ENCODE measurements around the gene CDH24.

The CDH24 gene

DNA sequence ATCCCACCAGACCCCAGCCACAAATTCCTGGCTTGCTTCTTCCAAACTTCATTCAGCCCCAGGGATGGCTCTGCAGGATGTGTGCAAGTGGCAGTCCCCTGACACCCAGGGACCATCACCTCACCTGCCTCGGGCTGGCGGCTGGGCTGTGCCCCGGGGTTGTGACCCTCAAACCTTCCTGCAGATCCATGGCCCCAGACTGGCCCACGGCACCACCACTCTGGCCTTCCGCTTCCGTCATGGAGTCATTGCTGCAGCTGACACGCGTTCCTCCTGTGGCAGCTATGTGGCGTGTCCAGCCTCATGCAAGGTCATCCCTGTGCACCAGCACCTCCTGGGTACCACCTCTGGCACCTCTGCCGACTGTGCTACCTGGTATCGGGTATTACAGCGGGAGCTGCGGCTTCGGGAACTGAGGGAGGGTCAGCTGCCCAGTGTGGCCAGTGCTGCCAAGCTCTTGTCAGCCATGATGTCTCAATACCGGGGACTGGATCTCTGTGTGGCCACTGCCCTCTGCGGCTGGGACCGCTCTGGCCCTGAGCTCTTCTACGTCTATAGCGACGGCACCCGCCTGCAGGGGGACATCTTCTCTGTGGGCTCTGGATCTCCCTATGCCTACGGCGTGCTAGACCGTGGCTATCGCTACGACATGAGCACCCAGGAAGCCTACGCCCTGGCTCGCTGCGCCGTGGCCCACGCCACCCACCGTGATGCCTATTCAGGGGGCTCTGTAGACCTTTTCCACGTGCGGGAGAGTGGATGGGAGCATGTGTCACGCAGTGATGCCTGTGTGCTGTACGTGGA is 15.0 kb downstream of the CDH24 start, which contains the start of gene PSMB11:
TSS of gene PSMB11 (plus strand) at position 51 of the 804 bp plus-strand sequence. CDS start at position 65, 14 bp downstream.
- no peak within 1 kb of the TSS for H3K4me3 ChIP-seq (ENCODE audit: low read depth, low read length)
- TF ChIP-seq, protein P1, sequence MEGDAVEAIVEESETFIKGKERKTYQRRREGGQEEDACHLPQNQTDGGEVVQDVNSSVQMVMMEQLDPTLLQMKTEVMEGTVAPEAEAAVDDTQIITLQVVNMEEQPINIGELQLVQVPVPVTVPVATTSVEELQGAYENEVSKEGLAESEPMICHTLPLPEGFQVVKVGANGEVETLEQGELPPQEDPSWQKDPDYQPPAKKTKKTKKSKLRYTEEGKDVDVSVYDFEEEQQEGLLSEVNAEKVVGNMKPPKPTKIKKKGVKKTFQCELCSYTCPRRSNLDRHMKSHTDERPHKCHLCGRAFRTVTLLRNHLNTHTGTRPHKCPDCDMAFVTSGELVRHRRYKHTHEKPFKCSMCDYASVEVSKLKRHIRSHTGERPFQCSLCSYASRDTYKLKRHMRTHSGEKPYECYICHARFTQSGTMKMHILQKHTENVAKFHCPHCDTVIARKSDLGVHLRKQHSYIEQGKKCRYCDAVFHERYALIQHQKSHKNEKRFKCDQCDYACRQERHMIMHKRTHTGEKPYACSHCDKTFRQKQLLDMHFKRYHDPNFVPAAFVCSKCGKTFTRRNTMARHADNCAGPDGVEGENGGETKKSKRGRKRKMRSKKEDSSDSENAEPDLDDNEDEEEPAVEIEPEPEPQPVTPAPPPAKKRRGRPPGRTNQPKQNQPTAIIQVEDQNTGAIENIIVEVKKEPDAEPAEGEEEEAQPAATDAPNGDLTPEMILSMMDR (IDR thresholded peaks at IDR 0.05; ENCODE audit: borderline replicate concordance, insufficient read depth, low read depth, low read length) = no peak

DNA sequence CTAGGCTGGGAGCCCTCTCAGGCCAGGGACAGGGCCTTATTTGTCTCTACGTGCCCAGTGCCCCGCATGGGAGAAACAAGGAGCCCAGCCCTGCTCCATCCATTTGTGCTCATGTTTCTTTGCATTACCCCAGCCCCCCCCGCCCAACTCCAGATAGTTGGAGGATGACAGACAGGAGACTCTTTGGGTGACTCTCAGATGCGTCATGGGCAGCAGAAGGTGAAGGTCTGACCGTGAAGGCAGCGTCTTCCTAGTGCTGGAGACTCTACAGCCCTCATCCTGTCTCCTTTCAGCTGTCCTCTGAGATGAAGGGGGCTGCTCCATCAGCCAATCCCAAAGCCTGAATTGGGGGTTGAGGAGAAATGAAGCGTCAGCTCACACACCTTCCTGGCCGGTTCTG is 15.6 kb downstream of the CDH24 start:
- H3K4me3 ChIP-seq (ENCODE audit: low read depth, low read length) = no peak overlapping the region
- TF ChIP-seq, protein P1 (IDR thresholded peaks at IDR 0.05; ENCODE audit: borderline replicate concordance, insufficient read depth, low read depth, low read length) = no peak

DNA sequence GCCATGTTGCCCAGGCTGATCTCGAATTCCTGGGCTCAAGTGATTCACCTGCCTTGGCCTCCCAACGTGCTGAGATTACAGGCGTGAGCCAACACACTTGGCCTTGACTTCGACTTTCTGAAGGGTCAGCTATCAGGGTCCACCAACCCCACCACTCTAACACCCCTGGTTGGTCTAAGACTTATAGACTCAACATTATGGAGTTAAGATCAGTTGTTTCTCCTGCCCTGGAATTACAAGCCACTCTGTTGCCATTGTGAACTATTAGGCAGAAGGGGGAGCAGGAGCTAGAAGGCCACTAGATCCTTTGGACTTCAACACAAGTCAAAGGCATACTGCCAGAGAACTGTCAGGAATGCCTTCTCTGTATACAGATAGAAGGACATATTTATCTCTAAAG is 17.2 kb downstream of the CDH24 start:
- no peak overlapping the region for H3K4me3 ChIP-seq (ENCODE audit: low read depth, low read length)
- TF ChIP-seq, protein P1 (IDR thresholded peaks at IDR 0.05; ENCODE audit: borderline replicate concordance, insufficient read depth, low read depth, low read length) = no peak

DNA sequence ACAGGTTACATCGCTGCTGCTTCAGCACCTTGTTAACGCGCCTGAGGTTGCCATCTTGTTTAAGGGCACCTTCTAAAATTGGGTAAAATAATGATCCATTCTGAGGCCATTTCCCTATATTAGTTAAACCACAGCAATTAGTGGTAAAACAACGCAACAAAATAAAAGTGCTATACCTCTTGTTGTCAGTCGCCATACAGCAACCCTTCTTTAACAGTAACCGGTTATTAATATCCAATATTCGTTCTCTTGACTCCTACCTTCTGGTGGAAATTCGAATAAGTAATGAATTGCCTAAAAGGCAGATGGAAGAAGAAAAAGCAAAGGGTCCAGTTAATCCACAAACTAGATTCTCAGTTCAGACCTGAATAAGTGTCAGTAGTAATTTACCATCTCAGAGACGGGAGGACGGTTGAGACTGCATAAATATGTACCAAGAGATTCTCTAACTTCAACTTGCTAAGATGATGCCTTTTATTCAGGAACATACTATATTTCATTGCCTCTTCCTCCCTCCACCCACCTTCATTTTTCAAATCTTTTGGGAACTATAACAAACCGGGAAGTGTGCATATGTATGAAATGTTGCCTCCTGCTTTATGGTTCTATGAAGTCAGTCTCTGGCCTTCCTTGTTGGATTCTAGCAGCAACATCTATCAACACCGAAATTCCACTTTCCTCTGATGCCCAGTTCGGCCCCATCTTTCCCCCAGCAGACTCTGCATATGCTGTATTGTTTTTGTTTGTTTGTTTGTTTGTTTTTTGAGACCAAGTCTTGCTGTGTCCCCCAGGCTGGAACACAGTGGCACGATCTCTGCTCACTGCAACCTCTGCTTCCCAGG is 21.8 kb downstream of the CDH24 start:
- no peak overlapping the region for H3K4me3 ChIP-seq (ENCODE audit: low read depth, low read length)
- TF ChIP-seq, protein P1 (IDR thresholded peaks at IDR 0.05; ENCODE audit: borderline replicate concordance, insufficient read depth, low read depth, low read length) = no peak

DNA sequence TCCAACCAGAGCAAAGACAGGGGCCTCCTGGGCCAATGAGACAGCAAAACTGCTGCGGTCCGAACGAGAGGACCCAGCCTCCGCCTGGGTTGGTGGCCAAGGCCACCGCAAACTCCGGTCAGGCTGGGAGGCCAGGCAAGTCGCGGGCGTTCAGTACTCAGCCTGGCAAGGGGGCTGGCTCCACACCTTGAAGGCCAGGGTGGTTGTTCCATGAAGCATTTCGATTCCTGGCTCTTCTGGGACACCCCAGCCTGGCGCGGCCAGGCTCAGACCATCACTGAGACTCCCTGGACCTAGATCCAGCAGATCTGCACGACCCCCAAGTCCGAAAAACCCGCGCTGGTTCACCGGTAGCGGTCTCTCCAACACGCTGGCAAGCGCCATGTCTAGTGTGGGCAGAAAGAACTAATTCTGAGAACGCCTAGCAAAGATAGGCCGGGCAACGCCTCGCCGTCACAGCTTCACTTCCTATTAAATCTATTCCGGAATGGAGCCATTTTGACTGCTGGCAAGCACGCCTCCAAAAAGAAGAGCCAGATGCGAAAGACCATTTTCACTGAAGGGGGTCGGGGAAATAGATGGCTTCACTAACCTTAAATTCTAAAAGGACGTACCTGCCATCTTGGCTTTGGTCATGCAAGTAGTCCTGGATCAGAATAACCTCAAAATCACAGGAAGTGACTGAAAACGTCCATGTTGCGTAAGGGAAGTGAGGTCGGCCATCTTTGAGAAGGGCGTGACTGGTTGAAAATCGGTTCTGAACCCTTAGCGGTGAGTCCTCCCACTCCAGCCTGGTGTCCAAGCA is 22.6 kb downstream of the CDH24 start, which contains the start of gene PSMB5:
TSS of gene PSMB5 (minus strand) at position 403 of the 805 bp plus-strand sequence. CDS start at position 384, 19 bp downstream.
- H3K4me3 ChIP-seq (ENCODE audit: low read depth, low read length) = peak within 1 kb of the TSS; percentile 60
- TF ChIP-seq, protein P1 (IDR thresholded peaks at IDR 0.05; ENCODE audit: borderline replicate concordance, insufficient read depth, low read depth, low read length) = no peak

DNA sequence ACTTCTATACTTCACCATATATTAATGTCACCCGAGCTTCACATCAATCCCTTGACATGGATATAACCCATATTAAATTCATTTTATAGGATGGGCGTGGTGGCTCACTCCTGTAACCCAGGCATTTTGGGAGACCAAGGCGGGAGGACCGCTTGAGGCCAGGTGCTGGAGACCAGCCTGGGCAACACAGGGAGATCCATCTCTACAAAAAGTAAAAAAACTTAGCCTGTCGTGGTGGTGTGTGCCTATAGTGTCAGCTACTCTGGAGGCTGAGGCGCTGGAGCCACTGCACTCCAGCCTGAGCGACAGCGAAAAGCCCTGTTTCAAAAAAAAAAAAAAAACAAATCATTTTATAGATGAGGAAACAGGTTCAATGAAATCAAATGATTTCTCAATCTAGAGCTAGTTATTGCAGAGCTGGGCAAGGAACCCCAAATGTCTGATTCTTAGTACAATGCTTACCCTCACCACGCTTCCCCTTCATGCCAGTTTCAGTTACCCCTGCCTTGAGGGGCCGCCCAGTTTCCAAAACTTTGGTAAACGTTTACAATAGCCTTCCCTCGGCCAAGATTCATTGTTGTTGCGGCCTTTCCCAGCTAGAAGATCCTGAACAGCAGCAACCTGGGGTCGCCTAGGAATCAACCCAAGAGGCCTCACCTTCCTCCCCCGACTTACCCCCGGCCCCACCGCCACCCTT is 23.4 kb downstream of the CDH24 start:
- H3K4me3 ChIP-seq (ENCODE audit: low read depth, low read length) = peak overlapping the region; percentile 60
- TF ChIP-seq, protein P1 (IDR thresholded peaks at IDR 0.05; ENCODE audit: borderline replicate concordance, insufficient read depth, low read depth, low read length) = no peak
